ENCODE results near the gene CFAP61.
"Not testable (repeated sequence)": the region's sequence is repeated elsewhere in the genome, so short reads cannot be mapped to it uniquely, and the experiment has no call there.

The CFAP61 gene

GRCh38 chr20:20211988-20212518, 159.7 kb downstream of the CFAP61 start:
- DNase-seq, result no peak

- DNase-seq, result no peak
Observed at GRCh38 chr20:20212675-20213096, 160.4 kb downstream of the CFAP61 start.

GRCh38 chr20:20213526-20214121, 161.3 kb downstream of the CFAP61 start:
- no peak for DNase-seq

- no peak for DNase-seq
Observed at GRCh38 chr20:20214757-20215275, 162.5 kb downstream of the CFAP61 start.

GRCh38 chr20:20215976-20216727, 163.8 kb downstream of the CFAP61 start:
- DNase-seq, result no peak

- DNase-seq, result no peak
Observed at GRCh38 chr20:20216941-20217340, 164.6 kb downstream of the CFAP61 start.

- no peak for DNase-seq
Observed at GRCh38 chr20:20217621-20218020, 165.3 kb downstream of the CFAP61 start.

- not testable (repeated sequence) for DNase-seq
Observed at GRCh38 chr20:20218106-20218505, 165.8 kb downstream of the CFAP61 start.

- DNase-seq, result no peak
Observed at GRCh38 chr20:20219016-20219415, 166.7 kb downstream of the CFAP61 start.

GRCh38 chr20:20220134-20220533, 167.8 kb downstream of the CFAP61 start:
- DNase-seq, result no peak

- no peak for DNase-seq
Observed at GRCh38 chr20:20223981-20224380, 171.6 kb downstream of the CFAP61 start.

- no peak for DNase-seq
Observed at GRCh38 chr20:20224806-20225205, 172.5 kb downstream of the CFAP61 start.

GRCh38 chr20:20225325-20226043, 173.2 kb downstream of the CFAP61 start:
- no peak for DNase-seq

GRCh38 chr20:20226554-20226953, 174.2 kb downstream of the CFAP61 start:
- DNase-seq, result no peak

- no peak for DNase-seq
Observed at GRCh38 chr20:20227013-20227571, 174.8 kb downstream of the CFAP61 start.

- no peak for DNase-seq
Observed at GRCh38 chr20:20228351-20228750, 176.0 kb downstream of the CFAP61 start.

- DNase-seq, result no peak
Observed at GRCh38 chr20:20229595-20229994, 177.3 kb downstream of the CFAP61 start.

- DNase-seq, result no peak
Observed at GRCh38 chr20:20230741-20231140, 178.4 kb downstream of the CFAP61 start.

GRCh38 chr20:20231528-20232298, 179.4 kb downstream of the CFAP61 start:
- DNase-seq, result no peak

- DNase-seq, result no peak
Observed at GRCh38 chr20:20233041-20233514, 180.7 kb downstream of the CFAP61 start.

GRCh38 chr20:20235681-20236080, 183.3 kb downstream of the CFAP61 start:
- DNase-seq, result no peak

Measured in bone marrow (tissue), 2 donors.